OCI-LY1 (cell line): Measurements from ENCODE around the gene CEACAM20.

ENCODE experiments used
- H2AFZ ChIP-seq: fragments of 200-600 bp; sonication (generic), shearing (Covaris generic); 2 replicates; pipeline ENCODE4 v1.6.0; 2014; ENCODE audit warnings: antibody characterized with exemption, mild to moderate bottlenecking, low read length
- H3F3A ChIP-seq: fragments of 200-600 bp; sonication (generic), shearing (Covaris generic); 2 replicates; pipeline ENCODE4 v1.6.0; 2014; ENCODE audit warnings: mild to moderate bottlenecking, antibody characterized with exemption, low read length, moderate library complexity; ENCODE audit not compliant: insufficient read depth
- H3K27ac ChIP-seq: fragments of 200-600 bp; sonication (generic); 2 replicates; pipeline ENCODE4 v1.5.1; 2014; ENCODE audit warnings: low read length, mixed run types, mild to moderate bottlenecking, low read depth; ENCODE audit not compliant: poor library complexity, severe bottlenecking
- H3K27me3 ChIP-seq: fragments of 200-600 bp; sonication (generic); 2 replicates; pipeline ENCODE4 v1.6.0; 2014; ENCODE audit warnings: antibody characterized with exemption, mild to moderate bottlenecking, low read length, moderate library complexity; ENCODE audit not compliant: insufficient read depth
- H3K36me3 ChIP-seq: fragments of 200-600 bp; sonication (generic); 2 replicates; pipeline ENCODE4 v1.6.1; 2014; ENCODE audit warnings: mild to moderate bottlenecking, antibody characterized with exemption, low read length, moderate library complexity, mixed read lengths; ENCODE audit not compliant: insufficient read depth
- H3K4me1 ChIP-seq: fragments of 200-600 bp; sonication (generic); 2 replicates; pipeline ENCODE4 v1.5.1; 2014; ENCODE audit warnings: mild to moderate bottlenecking, low read length, moderate library complexity; ENCODE audit not compliant: insufficient read depth, severe bottlenecking
- H3K4me2 ChIP-seq: fragments of 200-600 bp; sonication (generic), shearing (Covaris generic); 2 replicates; pipeline ENCODE4 v1.6.1; 2014; ENCODE audit warnings: low read length
- H3K4me3 ChIP-seq: fragments of 200-600 bp; sonication (generic); 2 replicates; pipeline ENCODE4 v1.5.1; 2014; ENCODE audit warnings: low read length, low read depth, mild to moderate bottlenecking, mixed read lengths; ENCODE audit not compliant: poor library complexity, severe bottlenecking
- H3K79me2 ChIP-seq: fragments of 200-600 bp; shearing (Covaris generic); 2 replicates; pipeline ENCODE4 v1.6.1; 2016; ENCODE audit warnings: mixed run types, low read length, mixed read lengths; ENCODE audit not compliant: insufficient read depth
- H3K9ac ChIP-seq: fragments of 200-600 bp; sonication (generic), shearing (Covaris generic); 2 replicates; pipeline ENCODE4 v1.6.1; 2014; ENCODE audit warnings: mild to moderate bottlenecking, low read length, mixed read lengths
- H3K9me2 ChIP-seq: fragments of 200-600 bp; sonication (generic), shearing (Covaris generic); 2 replicates; pipeline ENCODE4 v1.6.1; 2014; ENCODE audit warnings: low read depth, mild to moderate bottlenecking, low read length, mixed read lengths
- H3K9me3 ChIP-seq: fragments of 200-600 bp; shearing (Covaris generic); 2 replicates; pipeline ENCODE4 v1.6.1; 2014; ENCODE audit warnings: low read length, mixed read lengths
- H4K20me1 ChIP-seq: fragments of 200-600 bp; sonication (generic), shearing (Covaris generic); 2 replicates; pipeline ENCODE4 v1.6.0; 2016; ENCODE audit warnings: mild to moderate bottlenecking, low read length; ENCODE audit not compliant: insufficient read depth
- CTCF ChIP-seq: fragments of 200-600 bp; sonication (generic), shearing (Covaris generic); IDR thresholded peaks from 2 replicates; pipeline ENCODE4 v1.5.1; 2017; ENCODE audit warnings: mild to moderate bottlenecking, antibody characterized with exemption, low read length, moderate library complexity, mixed read lengths
- EZH2 ChIP-seq: fragments of 200-600 bp; sonication (generic), shearing (Covaris generic); IDR thresholded peaks from 2 replicates; pipeline ENCODE4 v1.8.0; 2017; ENCODE audit warnings: borderline replicate concordance, mixed run types, mild to moderate bottlenecking, antibody characterized with exemption, low read length, moderate library complexity, mixed read lengths

Gene CEACAM20

GRCh38 chr19:44570984-44571684, 41.7 kb upstream of the CEACAM20 start:
- Histone ChIP-seq H3K4me2 (no peak overlapping the region), H3K79me2 (no peaks in the 10 kb centered on the region), H3F3A (no peaks in the 10 kb centered on the region), H2AFZ (no peak overlapping the region), H3K4me1 (no peaks in the 10 kb centered on the region), H3K36me3 (no peaks in the 10 kb centered on the region), H3K9me2 (no peaks in the 10 kb centered on the region), H3K9ac (no peak overlapping the region), H4K20me1 (no peaks in the 10 kb centered on the region), H3K27me3 (no peaks in the 10 kb centered on the region; the same call in 1 of the 2 replicates), H3K4me3 (no peak overlapping the region), H3K27ac (no peak overlapping the region), H3K9me3 (no peaks in the 10 kb centered on the region)
- peak; percentile 76 for TF ChIP-seq CTCF
- TF ChIP-seq EZH2, result no peak

- no peaks in the 10 kb centered on the region for H3F3A ChIP-seq
- H3K4me2 ChIP-seq, result no peak overlapping the region
- no peaks in the 10 kb centered on the region for H3K9me3 ChIP-seq
- no peaks in the 10 kb centered on the region for H3K36me3 ChIP-seq
- TF ChIP-seq CTCF, result no peak
- TF ChIP-seq EZH2, result no peak
- no peak overlapping the region for H3K27ac ChIP-seq
- no peaks in the 10 kb centered on the region for H3K4me1 ChIP-seq
- no peaks in the 10 kb centered on the region for H3K9me2 ChIP-seq
- no peaks in the 10 kb centered on the region for H3K79me2 ChIP-seq
- no peaks in the 10 kb centered on the region; the same call in 1 of the 2 replicates for H3K27me3 ChIP-seq
- no peak overlapping the region for H3K9ac ChIP-seq
- H2AFZ ChIP-seq, result no peak overlapping the region
- no peaks in the 10 kb centered on the region for H4K20me1 ChIP-seq
- H3K4me3 ChIP-seq, result no peak overlapping the region
These were observed 41.1 kb upstream of the CEACAM20 start for GRCh38 chr19:44570603-44570983.

GRCh38 chr19:44567745-44568144, 38.3 kb upstream of the CEACAM20 start:
- H3K9me2 ChIP-seq, result no peaks in the 10 kb centered on the region
- H3K79me2 ChIP-seq, result no peaks in the 10 kb centered on the region
- H3K9ac ChIP-seq, result no peak overlapping the region
- no peak overlapping the region for H3K4me3 ChIP-seq
- no peak overlapping the region for H2AFZ ChIP-seq
- TF ChIP-seq EZH2 (no peak), CTCF (no peak)
- no peak overlapping the region for H3K27ac ChIP-seq
- H3K36me3 ChIP-seq, result no peaks in the 10 kb centered on the region
- no peaks in the 10 kb centered on the region for H3F3A ChIP-seq
- H3K4me2 ChIP-seq, result no peak overlapping the region
- H3K9me3 ChIP-seq, result no peaks in the 10 kb centered on the region
- H3K27me3 ChIP-seq, result no peaks in the 10 kb centered on the region
- no peaks in the 10 kb centered on the region for H4K20me1 ChIP-seq
- no peaks in the 10 kb centered on the region for H3K4me1 ChIP-seq
